Measurements from ENCODE around the gene SPAG7.

SPAG7 gene

GRCh38 chr17:4947411-4948165 lies 20.0 kb downstream of the SPAG7 start:
- TF ChIP-seq, protein P1, sequence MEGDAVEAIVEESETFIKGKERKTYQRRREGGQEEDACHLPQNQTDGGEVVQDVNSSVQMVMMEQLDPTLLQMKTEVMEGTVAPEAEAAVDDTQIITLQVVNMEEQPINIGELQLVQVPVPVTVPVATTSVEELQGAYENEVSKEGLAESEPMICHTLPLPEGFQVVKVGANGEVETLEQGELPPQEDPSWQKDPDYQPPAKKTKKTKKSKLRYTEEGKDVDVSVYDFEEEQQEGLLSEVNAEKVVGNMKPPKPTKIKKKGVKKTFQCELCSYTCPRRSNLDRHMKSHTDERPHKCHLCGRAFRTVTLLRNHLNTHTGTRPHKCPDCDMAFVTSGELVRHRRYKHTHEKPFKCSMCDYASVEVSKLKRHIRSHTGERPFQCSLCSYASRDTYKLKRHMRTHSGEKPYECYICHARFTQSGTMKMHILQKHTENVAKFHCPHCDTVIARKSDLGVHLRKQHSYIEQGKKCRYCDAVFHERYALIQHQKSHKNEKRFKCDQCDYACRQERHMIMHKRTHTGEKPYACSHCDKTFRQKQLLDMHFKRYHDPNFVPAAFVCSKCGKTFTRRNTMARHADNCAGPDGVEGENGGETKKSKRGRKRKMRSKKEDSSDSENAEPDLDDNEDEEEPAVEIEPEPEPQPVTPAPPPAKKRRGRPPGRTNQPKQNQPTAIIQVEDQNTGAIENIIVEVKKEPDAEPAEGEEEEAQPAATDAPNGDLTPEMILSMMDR (IDR thresholded peaks at IDR 0.05; ENCODE audit: low read depth, low read length) = no peak
- peak overlapping the region; percentile 96 for H3K4me3 ChIP-seq (ENCODE audit: low read depth, low read length)
- in situ Hi-C loops (cut with HindIII; ENCODE audit: low sequenced_read_pairs) = no loop called here
- peak; percentile 57 for DNase-seq (ENCODE audit: low read depth, low spot score)

DNA sequence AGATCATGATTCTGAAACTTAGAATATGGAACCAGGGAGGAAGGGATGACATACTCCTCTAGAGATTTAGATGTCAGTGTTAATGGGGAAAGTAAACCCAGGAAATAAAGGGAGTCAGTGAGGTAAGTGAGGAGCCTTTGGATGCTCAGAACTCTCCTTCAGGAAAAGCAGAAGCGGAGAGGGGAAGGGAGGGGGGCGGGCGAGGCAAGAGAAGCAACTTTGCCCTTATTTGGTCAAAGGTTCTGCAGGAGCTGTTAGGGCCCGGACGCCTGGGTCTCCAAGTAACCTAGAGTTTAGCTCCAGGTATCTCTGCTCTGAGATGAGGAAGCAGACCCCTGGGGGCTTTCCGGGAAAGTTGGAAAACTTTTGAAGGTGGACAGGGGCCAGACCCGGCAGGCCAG lies 20.6 kb downstream of the SPAG7 start:
- no peak for DNase-seq (ENCODE audit: low read depth, low spot score)
- H3K4me3 ChIP-seq (ENCODE audit: low read depth, low read length) = peak overlapping the region; percentile 96
- TF ChIP-seq, protein P1 (IDR thresholded peaks at IDR 0.05; ENCODE audit: low read depth, low read length) = no peak
- in situ Hi-C loops (cut with HindIII; ENCODE audit: low sequenced_read_pairs) = no loop called here

DNA sequence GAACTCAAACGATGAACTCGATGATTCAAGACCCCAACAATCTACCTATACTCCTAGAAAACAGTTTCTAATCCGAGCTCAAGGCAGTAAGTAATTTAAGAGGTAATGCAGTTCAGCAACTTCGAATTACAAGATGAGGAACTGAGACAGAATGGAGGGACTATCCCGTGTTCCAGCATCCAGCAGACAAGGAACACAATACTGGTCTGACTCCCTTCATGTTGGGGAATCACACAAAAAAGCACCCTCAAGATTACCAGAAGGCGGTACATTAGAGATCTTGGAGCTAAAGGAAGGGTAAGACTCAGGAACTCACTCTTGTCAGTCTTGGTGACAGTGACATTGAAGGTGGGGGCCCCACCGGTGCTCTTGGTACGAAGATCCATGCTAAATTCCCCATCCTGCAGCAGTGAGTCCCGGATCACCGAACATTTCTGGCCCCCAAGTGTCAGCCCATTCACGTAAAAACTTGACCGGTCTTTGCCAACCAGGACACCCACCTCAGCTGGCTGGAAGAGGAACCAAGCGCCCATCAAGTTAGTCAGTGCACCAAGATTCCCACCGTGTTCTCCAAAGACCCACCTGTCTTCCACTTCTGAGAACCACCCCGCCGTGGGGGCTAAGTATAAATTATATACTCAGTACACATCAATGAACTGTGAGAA lies 21.2 kb downstream of the SPAG7 start:
- DNase-seq (ENCODE audit: low read depth, low spot score) = no peak
- H3K4me3 ChIP-seq (ENCODE audit: low read depth, low read length) = peak overlapping the region; percentile 96
- TF ChIP-seq, protein P1 (IDR thresholded peaks at IDR 0.05; ENCODE audit: low read depth, low read length) = no peak
- in situ Hi-C loops (cut with HindIII; ENCODE audit: low sequenced_read_pairs) = no loop called here

GRCh38 chr17:4945944-4946280 lies 21.7 kb downstream of the SPAG7 start:
- peak overlapping the region; percentile 96 for H3K4me3 ChIP-seq (ENCODE audit: low read depth, low read length)
- TF ChIP-seq, protein P1 (IDR thresholded peaks at IDR 0.05; ENCODE audit: low read depth, low read length) = no peak
- DNase-seq (ENCODE audit: low read depth, low spot score) = no peak
- in situ Hi-C loops (cut with HindIII; ENCODE audit: low sequenced_read_pairs) = no loop called here

DNA sequence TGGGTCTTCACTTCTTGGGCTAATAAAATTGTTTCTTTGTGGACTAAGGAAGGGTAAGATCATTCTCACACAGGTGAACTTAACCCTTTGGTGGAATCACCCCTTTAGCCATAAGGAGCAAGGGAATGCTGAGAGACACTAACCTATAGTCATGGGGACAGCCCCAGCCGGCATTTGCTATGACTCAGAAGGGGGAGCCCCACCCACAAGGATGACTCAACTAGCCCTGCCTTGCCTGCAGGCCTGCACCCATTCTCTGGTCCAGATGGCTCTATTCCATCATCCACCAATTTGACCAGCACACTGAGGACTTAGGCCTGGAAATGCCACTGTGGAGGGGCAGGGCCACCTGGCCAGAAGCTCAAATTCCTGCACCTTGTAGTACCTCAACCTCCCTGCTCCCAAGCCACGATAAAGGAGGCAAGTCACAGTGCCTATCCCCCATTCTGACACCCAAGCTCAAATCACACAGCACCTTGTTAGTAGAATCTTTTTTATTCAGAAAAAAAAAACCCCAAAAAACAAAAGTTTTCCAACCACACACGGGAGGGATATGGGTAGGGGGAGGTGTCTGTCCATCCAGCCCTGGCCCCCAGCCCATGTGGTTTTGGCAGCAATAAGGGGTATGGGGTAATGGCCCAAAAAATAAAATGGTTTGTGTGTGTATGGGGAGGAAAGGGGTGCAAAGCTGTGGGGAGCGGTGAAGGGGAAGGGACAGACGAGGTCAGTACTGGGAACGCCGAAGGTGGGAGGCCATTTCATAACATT lies 22.3 kb downstream of the SPAG7 start:
- peak; percentile 86 for DNase-seq (ENCODE audit: low read depth, low spot score)
- TF ChIP-seq, protein P1 (IDR thresholded peaks at IDR 0.05; ENCODE audit: low read depth, low read length) = no peak
- H3K4me3 ChIP-seq (ENCODE audit: low read depth, low read length) = no peak overlapping the region
- in situ Hi-C loops (cut with HindIII; ENCODE audit: low sequenced_read_pairs) = no loop called here

GRCh38 chr17:4944554-4945175 lies 23.0 kb downstream of the SPAG7 start:
- no peak for DNase-seq (ENCODE audit: low read depth, low spot score)
- in situ Hi-C loops (cut with HindIII; ENCODE audit: low sequenced_read_pairs) = no loop called here
- H3K4me3 ChIP-seq (ENCODE audit: low read depth, low read length) = no peak overlapping the region
- TF ChIP-seq, protein P1 (IDR thresholded peaks at IDR 0.05; ENCODE audit: low read depth, low read length) = no peak
